Inferior parietal cortex (tissue), 1 donor: ENCODE results near the gene BTN3A1.
"Not testable (repeated sequence)": the region's sequence is repeated elsewhere in the genome, so short reads cannot be mapped to it uniquely, and the experiment has no call there.

Experiments used
- DNase-seq: peaks from one replicate; pipeline ENCODE4 v3.0.0-alpha.2; 2016; ENCODE audit errors: extremely low spot score

Gene BTN3A1

GRCh38 chr6:26415036-26415614 is 13.1 kb downstream of the BTN3A1 start:
- DNase-seq: no peak

- no peak for DNase-seq
Observed at GRCh38 chr6:26415791-26416190, 13.7 kb downstream of the BTN3A1 start.

GRCh38 chr6:26416288-26416687 is 14.2 kb downstream of the BTN3A1 start:
- no peak for DNase-seq

GRCh38 chr6:26418077-26418476 is 16.0 kb downstream of the BTN3A1 start:
- not testable (repeated sequence) for DNase-seq

- DNase-seq: not testable (repeated sequence)
Observed at GRCh38 chr6:26418795-26419194, 16.7 kb downstream of the BTN3A1 start.

- peak; percentile 9 for DNase-seq
Observed at GRCh38 chr6:26420688-26421171, 18.7 kb downstream of the BTN3A1 start.

GRCh38 chr6:26421259-26422144 is 19.4 kb downstream of the BTN3A1 start:
- DNase-seq: peak; percentile 84

- DNase-seq: no peak
Observed at GRCh38 chr6:26422329-26422728, 20.3 kb downstream of the BTN3A1 start.

GRCh38 chr6:26426691-26427450 is 24.8 kb downstream of the BTN3A1 start:
- DNase-seq: no peak

- no peak for DNase-seq
Observed at GRCh38 chr6:26427451-26427809, 25.4 kb downstream of the BTN3A1 start.

- no peak for DNase-seq
Observed at GRCh38 chr6:26428206-26428605, 26.1 kb downstream of the BTN3A1 start.

- no peak for DNase-seq
Observed at GRCh38 chr6:26430787-26431186, 28.7 kb downstream of the BTN3A1 start.

GRCh38 chr6:26431258-26432172 is 29.4 kb downstream of the BTN3A1 start:
- DNase-seq: no peak

GRCh38 chr6:26432627-26433201 is 30.6 kb downstream of the BTN3A1 start:
- no peak for DNase-seq

- DNase-seq: not testable (repeated sequence)
Observed at GRCh38 chr6:26433680-26434079, 31.6 kb downstream of the BTN3A1 start.

GRCh38 chr6:26436018-26436417 is 33.9 kb downstream of the BTN3A1 start:
- DNase-seq: no peak

- DNase-seq: no peak
Observed at GRCh38 chr6:26437550-26437949, 35.5 kb downstream of the BTN3A1 start.

- no peak for DNase-seq
Observed at GRCh38 chr6:26438000-26438399, 35.9 kb downstream of the BTN3A1 start.

- peak; percentile 32 for DNase-seq
Observed at GRCh38 chr6:26439151-26440125, 37.4 kb downstream of the BTN3A1 start.

- peak; percentile 38 for DNase-seq
Observed at GRCh38 chr6:26440977-26441358, 38.9 kb downstream of the BTN3A1 start.
